CD8-positive, alpha-beta memory T cell (primary cell): ENCODE results near the gene FSTL4. TPM values are rescaled to one million over a fixed set of nuclear protein-coding genes. Genes with fewer than 3 reads are reported as not detected.

Source experiments
- CTCF ChIA-PET: fragments of 350-600 bp; sonication (Branson Sonifier 250); formaldehyde crosslinking; loops from one replicate; lab custom pipeline; 2021; ENCODE audit warnings: antibody characterized with exemption; lab: Charles Lee
- POLR2A ChIA-PET: fragments of 350-600 bp; sonication (Branson Sonifier 250); formaldehyde crosslinking; loops from one replicate; lab custom pipeline; 2021; ENCODE audit warnings: antibody characterized with exemption; lab: Charles Lee
- DNase-seq, 5 donors: peaks; one replicate each; pipeline versions ENCODE4 v3.0.0 to v3.0.0-alpha.2; 2020 to 2022; ENCODE audit warnings: mixed read lengths in 1 of 5
- H3K27ac ChIP-seq: one replicate; pipeline ENCODE4 v1.7.0; 2013; ENCODE audit warnings: low read depth, mild to moderate bottlenecking, low read length, moderate library complexity
- H3K27me3 ChIP-seq: 2 replicates; pipeline ENCODE4 v1.7.0; 2013; ENCODE audit warnings: low read length, mild to moderate bottlenecking; ENCODE audit not compliant: insufficient read depth, poor library complexity, severe bottlenecking
- H3K36me3 ChIP-seq: 2 replicates; pipeline ENCODE4 v1.7.0; 2013; ENCODE audit warnings: mild to moderate bottlenecking, low read length, moderate library complexity; ENCODE audit not compliant: insufficient read depth
- H3K4me1 ChIP-seq: 2 replicates; pipeline ENCODE4 v1.7.0; 2013; ENCODE audit warnings: mild to moderate bottlenecking, low read length, moderate library complexity; ENCODE audit not compliant: insufficient read depth
- H3K4me3 ChIP-seq: 2 replicates; pipeline ENCODE4 v1.7.0; 2013; ENCODE audit warnings: mild to moderate bottlenecking, low read length
- H3K9me3 ChIP-seq: 2 replicates; pipeline ENCODE4 v1.7.0; 2013; ENCODE audit warnings: mild to moderate bottlenecking, low read length
- H3K27ac Mint-ChIP-seq, 8 donors: one replicate each; pipeline ENCODE4 v1.8.0; 2020 to 2021; ENCODE audit warnings: mixed read lengths in 8 of 8, mild to moderate bottlenecking in 6 of 8, inconsistent platforms in 3 of 8, moderate library complexity in 3 of 8
- H3K27me3 Mint-ChIP-seq, 2 donors: one replicate each; pipeline ENCODE4 v1.8.0; 2020 to 2021; ENCODE audit warnings: mixed read lengths in 2 of 2, mild to moderate bottlenecking in 1 of 2, moderate library complexity in 1 of 2
- H3K36me3 Mint-ChIP-seq, 3 donors: one replicate each; pipeline ENCODE4 v1.8.0; 2020 to 2021; ENCODE audit warnings: mixed read lengths in 3 of 3, inconsistent platforms in 1 of 3, mild to moderate bottlenecking in 1 of 3
- H3K4me1 Mint-ChIP-seq, 3 donors: one replicate each; pipeline ENCODE4 v1.8.0; 2020 to 2021; ENCODE audit warnings: mixed read lengths in 3 of 3, inconsistent platforms in 1 of 3, mild to moderate bottlenecking in 1 of 3
- H3K4me3 Mint-ChIP-seq, 7 donors: one replicate each; pipeline ENCODE4 v1.8.0; 2020 to 2021; ENCODE audit warnings: mixed read lengths in 7 of 7, mild to moderate bottlenecking in 6 of 7, moderate library complexity in 4 of 7, inconsistent platforms in 2 of 7
- H3K9me3 Mint-ChIP-seq, 5 donors: one replicate each; pipeline ENCODE4 v1.8.0; 2020 to 2022; ENCODE audit warnings: mixed read lengths in 5 of 5, mild to moderate bottlenecking in 3 of 5, moderate library complexity in 2 of 5, inconsistent platforms in 1 of 5
- polyA plus RNA-seq: library from polyadenylated mRNA; unstranded; fragments of 300-500 nt; fragmentation: Illumina TruSeq; gene quantifications from one replicate; pipeline ENCODE4 v1.2.3, GENCODE V29; 2021
- total RNA-seq, 2 experiments: library from RNA; stranded (reverse); gene quantifications; one replicate each; pipeline ENCODE4 v1.2.3, GENCODE V29; 2021

Gene FSTL4
- total and polyA plus RNA-seq, 3 experiments from 2014 or later = 0.33 TPM; not detected in 2

DNA sequence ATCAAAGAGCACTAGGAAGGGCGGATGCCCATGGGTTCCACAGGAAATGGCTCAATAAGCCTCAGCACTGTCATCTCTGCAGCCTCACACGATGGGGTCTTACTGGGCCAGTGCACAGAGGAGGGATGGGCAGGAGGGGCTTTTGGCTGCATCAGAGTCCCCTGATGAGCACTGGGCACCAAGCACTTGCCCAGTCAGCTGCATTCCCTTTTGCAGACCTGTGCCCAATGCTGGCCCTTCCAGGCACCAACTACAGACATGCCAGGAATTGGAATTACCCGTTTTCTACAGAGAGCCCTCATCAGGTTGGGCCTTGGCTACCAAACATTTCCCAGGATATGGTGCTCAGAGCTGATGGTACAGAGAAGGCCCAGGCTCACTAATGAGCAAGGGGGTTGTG is 378.1 kb downstream of the FSTL4 start:
- DNase-seq = no peak
- Mint-ChIP-seq H3K36me3 (no peaks in the 10 kb centered on the region), H3K9me3 (no peaks in the 10 kb centered on the region), H3K4me3 (no peak overlapping the region), H3K27me3 (peaks cover 3 to 7% of the 10 kb centered on the region in 2 donors), H3K4me1 (no peaks in the 10 kb centered on the region), H3K27ac (peak overlapping the region in 1 of 8 donors; percentile 25)
- no peak overlapping the region for H3K4me3 ChIP-seq
- H3K27me3 ChIP-seq = no peaks in the 10 kb centered on the region
- ChIA-PET CTCF (interaction anchor here (1.4 kb wide), 1 partner anchor 8 kb away, joined by 4 read pairs; no protein-coding TSS in a partner anchor), POLR2A (no interaction called here)
- H3K4me1 ChIP-seq = no peaks in the 10 kb centered on the region
- no peak overlapping the region for H3K27ac ChIP-seq
- no peaks in the 10 kb centered on the region for H3K36me3 ChIP-seq
- H3K9me3 ChIP-seq = no peaks in the 10 kb centered on the region

DNA sequence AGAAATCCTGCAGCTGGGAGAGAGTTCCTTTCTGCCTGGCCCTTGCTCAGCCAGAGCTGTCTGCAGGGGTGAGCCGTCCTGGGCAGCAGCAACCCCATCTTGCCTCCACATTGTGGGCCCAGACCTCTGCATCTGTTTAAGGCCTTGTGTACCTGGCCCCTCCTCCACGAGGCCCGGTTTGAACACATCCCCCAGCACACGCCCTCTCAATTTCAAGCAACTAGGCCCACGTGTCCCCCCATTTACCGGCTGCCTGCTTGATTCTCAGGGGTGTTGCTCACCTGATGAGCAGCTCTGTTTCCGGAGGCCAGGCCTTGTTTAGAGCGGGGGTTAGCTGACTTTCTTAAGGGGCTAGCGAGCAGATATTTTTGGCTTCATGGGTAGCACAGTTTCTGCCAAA is 378.7 kb downstream of the FSTL4 start:
- Mint-ChIP-seq H3K27ac (no peak overlapping the region), H3K27me3 (peaks cover 3 to 7% of the 10 kb centered on the region in 2 donors), H3K4me3 (no peak overlapping the region), H3K9me3 (no peaks in the 10 kb centered on the region), H3K36me3 (no peaks in the 10 kb centered on the region), H3K4me1 (no peaks in the 10 kb centered on the region)
- H3K27me3 ChIP-seq = no peaks in the 10 kb centered on the region
- no peaks in the 10 kb centered on the region for H3K4me1 ChIP-seq
- no peaks in the 10 kb centered on the region for H3K9me3 ChIP-seq
- no peak for DNase-seq
- H3K27ac ChIP-seq = no peak overlapping the region
- H3K36me3 ChIP-seq = no peaks in the 10 kb centered on the region
- POLR2A ChIA-PET = no interaction called here
- no peak overlapping the region for H3K4me3 ChIP-seq
- CTCF ChIA-PET = no interaction called here

DNA sequence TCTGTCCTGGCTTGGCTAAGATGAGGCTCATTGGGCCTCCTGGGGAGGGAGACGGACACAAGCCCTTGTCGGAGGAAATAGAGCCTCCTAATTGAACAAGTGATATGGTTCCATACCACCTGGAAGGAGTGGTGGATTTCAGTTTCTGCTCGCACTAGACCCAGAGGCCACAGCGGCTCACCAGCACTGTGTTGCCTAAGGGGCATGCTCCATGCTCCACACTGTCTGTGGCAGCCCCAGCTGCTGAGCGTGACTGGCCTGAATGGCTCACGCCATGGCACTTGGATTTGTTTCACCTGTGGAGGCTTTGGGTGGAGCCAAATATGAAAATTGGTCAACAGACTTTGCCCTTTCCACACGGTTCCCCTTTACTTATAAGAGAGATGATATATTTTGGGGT is 379.4 kb downstream of the FSTL4 start:
- no peaks in the 10 kb centered on the region for H3K4me1 Mint-ChIP-seq
- H3K36me3 Mint-ChIP-seq = no peaks in the 10 kb centered on the region
- Histone ChIP-seq H3K27me3 (no peaks in the 10 kb centered on the region), H3K9me3 (no peaks in the 10 kb centered on the region), H3K36me3 (no peaks in the 10 kb centered on the region), H3K4me3 (no peak overlapping the region), H3K4me1 (no peaks in the 10 kb centered on the region), H3K27ac (no peak overlapping the region)
- no peak overlapping the region for H3K4me3 Mint-ChIP-seq
- H3K27me3 Mint-ChIP-seq = peaks cover 3 to 6% of the 10 kb centered on the region in 2 donors
- no peaks in the 10 kb centered on the region for H3K9me3 Mint-ChIP-seq
- H3K27ac Mint-ChIP-seq = peak overlapping the region in 1 of 8 donors; percentile 27
- POLR2A ChIA-PET = no interaction called here
- DNase-seq = no peak
- CTCF ChIA-PET = no interaction called here

DNA sequence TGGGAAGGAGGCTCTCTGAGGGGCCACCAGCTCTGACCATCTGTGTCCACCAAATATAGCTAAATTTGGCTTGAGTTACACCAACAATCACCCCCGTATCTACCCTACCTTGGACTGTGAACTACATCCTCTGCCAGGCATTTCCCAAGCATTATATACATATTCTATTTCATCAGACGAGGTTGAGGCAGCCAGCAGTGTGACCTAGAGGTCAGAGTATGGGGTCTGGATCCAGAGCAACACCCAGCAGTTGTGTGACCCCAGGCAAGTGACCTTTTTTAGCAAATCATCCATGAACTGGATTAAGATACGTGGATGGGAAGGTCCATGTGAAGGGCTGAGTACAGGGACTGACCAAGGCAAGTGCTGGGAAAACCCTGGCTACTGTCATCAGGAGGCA is 379.9 kb downstream of the FSTL4 start:
- H3K4me3 ChIP-seq = no peak overlapping the region
- Mint-ChIP-seq H3K4me1 (no peaks in the 10 kb centered on the region), H3K9me3 (no peaks in the 10 kb centered on the region), H3K27ac (no peak overlapping the region), H3K36me3 (no peaks in the 10 kb centered on the region), H3K27me3 (peaks cover 3 to 4% of the 10 kb centered on the region in 2 donors), H3K4me3 (no peak overlapping the region)
- no peaks in the 10 kb centered on the region for H3K36me3 ChIP-seq
- DNase-seq = no peak
- no peaks in the 10 kb centered on the region for H3K27me3 ChIP-seq
- CTCF ChIA-PET = no interaction called here
- POLR2A ChIA-PET = no interaction called here
- H3K9me3 ChIP-seq = no peaks in the 10 kb centered on the region
- no peak overlapping the region for H3K27ac ChIP-seq
- no peaks in the 10 kb centered on the region for H3K4me1 ChIP-seq

DNA sequence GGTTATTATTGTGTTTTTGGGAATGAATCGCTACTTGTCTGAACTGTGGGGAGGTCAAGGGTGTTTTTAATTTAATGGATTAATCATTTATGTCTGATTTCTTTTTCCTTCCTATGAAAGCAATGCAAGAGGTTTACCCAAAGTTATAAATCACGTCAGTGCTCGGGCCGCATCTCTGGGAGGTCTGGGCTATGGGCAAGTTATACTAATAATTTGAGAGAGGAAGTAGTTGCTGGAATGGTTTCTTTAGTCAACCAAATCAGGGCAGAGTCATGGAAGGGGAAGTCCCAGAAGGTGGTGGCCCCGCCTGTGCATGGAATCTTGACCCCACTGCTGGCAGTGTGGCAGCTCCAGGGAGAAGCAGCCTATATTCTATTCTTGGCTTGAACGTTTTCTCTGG is 380.3 kb downstream of the FSTL4 start:
- Histone ChIP-seq H3K9me3 (no peaks in the 10 kb centered on the region), H3K27ac (no peak overlapping the region), H3K4me3 (no peak overlapping the region), H3K36me3 (no peaks in the 10 kb centered on the region), H3K27me3 (no peaks in the 10 kb centered on the region), H3K4me1 (no peaks in the 10 kb centered on the region)
- H3K36me3 Mint-ChIP-seq = no peaks in the 10 kb centered on the region
- H3K27ac Mint-ChIP-seq = no peak overlapping the region
- ChIA-PET POLR2A (no interaction called here), CTCF (no interaction called here)
- H3K4me3 Mint-ChIP-seq = no peak overlapping the region
- H3K27me3 Mint-ChIP-seq = peaks cover 3 to 5% of the 10 kb centered on the region in 2 donors
- H3K4me1 Mint-ChIP-seq = no peaks in the 10 kb centered on the region
- H3K9me3 Mint-ChIP-seq = no peaks in the 10 kb centered on the region
- DNase-seq = no peak

DNA sequence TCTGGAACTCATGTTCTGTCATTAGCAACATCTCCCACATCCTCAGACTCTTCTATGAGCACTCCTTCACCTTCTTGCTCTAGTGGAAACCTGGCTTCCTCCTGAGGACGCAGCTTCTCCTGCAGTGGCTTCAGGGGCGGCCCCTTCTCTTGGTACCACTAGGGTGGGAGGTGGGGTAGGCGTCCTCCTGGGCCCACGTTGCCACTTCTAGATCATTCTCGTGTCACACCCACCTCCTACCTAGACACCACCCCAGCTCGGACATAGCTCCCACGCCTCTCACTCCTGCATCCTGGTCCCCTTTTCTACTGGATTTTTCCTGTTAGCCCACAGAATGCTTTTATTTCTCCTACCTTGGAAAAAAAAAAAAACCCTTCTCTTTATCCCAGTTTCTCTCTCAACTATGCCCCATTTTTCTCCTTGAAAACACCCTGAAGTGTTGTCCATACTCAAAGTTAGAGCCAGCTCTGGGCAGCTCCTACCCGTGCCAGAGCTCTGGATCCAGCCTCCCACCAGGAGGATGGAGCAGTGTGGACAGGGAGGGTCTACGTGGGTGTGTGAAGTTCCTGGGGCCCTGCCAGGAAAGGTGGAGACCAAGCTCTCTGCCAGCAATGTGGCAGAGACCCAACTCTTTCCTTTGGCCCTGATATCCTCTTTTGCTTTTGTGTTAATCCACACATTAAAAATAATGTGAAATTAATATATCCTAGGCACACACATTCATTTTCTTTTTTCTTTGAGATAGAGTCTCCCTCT is 381.3 kb downstream of the FSTL4 start:
- Mint-ChIP-seq H3K36me3 (no peaks in the 10 kb centered on the region), H3K4me1 (no peaks in the 10 kb centered on the region), H3K9me3 (no peaks in the 10 kb centered on the region), H3K4me3 (no peak overlapping the region), H3K27me3 (peaks cover 5 to 11% of the 10 kb centered on the region in 2 donors), H3K27ac (peak overlapping the region in 1 of 8 donors; percentile 29)
- Histone ChIP-seq H3K4me3 (no peak overlapping the region), H3K27ac (no peak overlapping the region), H3K4me1 (no peaks in the 10 kb centered on the region), H3K27me3 (no peaks in the 10 kb centered on the region), H3K36me3 (no peaks in the 10 kb centered on the region), H3K9me3 (no peaks in the 10 kb centered on the region)
- POLR2A ChIA-PET = no interaction called here
- DNase-seq = no peak
- CTCF ChIA-PET = no interaction called here

DNA sequence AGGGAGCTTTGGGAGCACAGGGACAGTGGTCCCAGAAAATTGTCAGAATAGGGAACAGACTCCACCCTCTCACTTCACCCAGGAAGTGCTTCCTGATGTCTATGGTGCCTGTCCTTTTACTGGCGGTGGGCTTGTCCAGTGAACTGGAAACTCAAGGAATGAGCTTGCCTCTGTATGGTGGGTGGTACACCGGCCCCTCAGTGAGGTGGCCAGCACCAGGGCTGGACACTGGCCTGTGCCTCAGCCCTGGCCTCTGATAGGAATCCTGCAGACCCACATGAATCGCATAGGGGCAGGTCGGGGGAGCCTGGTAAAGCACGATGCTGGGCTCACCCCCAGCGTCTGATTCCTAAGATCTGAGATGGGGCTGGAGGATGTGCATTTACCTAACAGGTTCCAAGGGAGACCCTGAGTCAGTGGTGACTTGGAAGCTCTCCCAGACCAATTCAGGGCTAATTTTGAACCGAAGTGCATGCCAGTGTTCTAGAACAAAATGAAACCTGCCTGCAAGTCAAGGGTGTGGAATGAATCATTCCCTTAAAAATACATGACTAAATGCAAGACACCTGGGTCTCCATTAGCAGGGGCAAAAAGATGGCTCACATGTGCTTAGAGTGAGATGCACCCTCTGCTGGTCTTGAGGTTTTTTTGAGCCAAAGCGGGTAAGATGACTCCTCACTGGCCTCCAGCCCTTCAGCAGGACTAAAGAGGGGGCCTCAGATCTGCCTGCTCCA is 382.2 kb downstream of the FSTL4 start:
- POLR2A ChIA-PET = no interaction called here
- H3K27ac ChIP-seq = no peak overlapping the region
- Mint-ChIP-seq H3K4me3 (no peak overlapping the region), H3K36me3 (no peaks in the 10 kb centered on the region), H3K4me1 (no peaks in the 10 kb centered on the region), H3K9me3 (no peaks in the 10 kb centered on the region), H3K27ac (no peak overlapping the region), H3K27me3 (peaks cover 4 to 11% of the 10 kb centered on the region in 2 donors)
- DNase-seq = no peak
- H3K27me3 ChIP-seq = peaks cover under 1% of the 10 kb centered on the region
- CTCF ChIA-PET = no interaction called here
- no peaks in the 10 kb centered on the region for H3K4me1 ChIP-seq
- H3K4me3 ChIP-seq = no peak overlapping the region
- no peaks in the 10 kb centered on the region for H3K36me3 ChIP-seq
- H3K9me3 ChIP-seq = no peaks in the 10 kb centered on the region

DNA sequence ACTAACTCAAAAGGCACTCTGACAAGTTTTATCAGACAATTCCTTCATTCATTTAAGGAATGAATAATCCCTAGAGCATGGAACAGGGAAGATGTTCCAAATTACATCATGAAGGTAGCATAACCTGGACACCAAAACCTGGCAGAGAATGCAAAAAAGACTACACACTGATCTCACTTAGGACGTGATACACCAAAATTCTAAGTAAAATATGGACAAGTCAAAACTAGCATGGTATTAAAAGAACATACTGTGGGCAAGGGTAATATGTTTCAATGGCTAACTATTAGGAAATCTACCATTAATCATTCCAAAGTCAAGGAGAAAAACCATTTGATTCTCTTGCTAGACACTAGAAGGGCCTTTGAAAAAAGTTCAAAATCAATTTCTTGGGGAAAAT is 384.0 kb downstream of the FSTL4 start:
- ChIA-PET POLR2A (no interaction called here), CTCF (no interaction called here)
- no peaks in the 10 kb centered on the region for H3K9me3 Mint-ChIP-seq
- Histone ChIP-seq H3K4me1 (no peaks in the 10 kb centered on the region), H3K9me3 (no peaks in the 10 kb centered on the region), H3K27me3 (peaks cover 4% of the 10 kb centered on the region), H3K4me3 (no peak overlapping the region), H3K27ac (no peak overlapping the region), H3K36me3 (no peaks in the 10 kb centered on the region)
- no peak for DNase-seq
- H3K4me3 Mint-ChIP-seq = no peak overlapping the region
- peaks cover 3 to 19% of the 10 kb centered on the region in 2 donors for H3K27me3 Mint-ChIP-seq
- H3K27ac Mint-ChIP-seq = no peak overlapping the region
- H3K36me3 Mint-ChIP-seq = no peaks in the 10 kb centered on the region
- H3K4me1 Mint-ChIP-seq = no peaks in the 10 kb centered on the region
